Neural cell (in vitro differentiated cells): ENCODE measurements around the gene CES4A.

Experiments
- CTCF ChIP-seq: fragments of 450-650 bp; IDR thresholded peaks from 2 replicates; pipeline ENCODE4 v1.5.1; 2014; ENCODE audit warnings: antibody characterized with exemption, mild to moderate bottlenecking, moderate library complexity; ENCODE audit not compliant: poor library complexity, severe bottlenecking
- EP300 ChIP-seq: fragments of 450-650 bp; conservative IDR thresholded peaks from 2 replicates; pipeline ENCODE4 v1.6.1; 2014; ENCODE audit warnings: antibody characterized with exemption, mild to moderate bottlenecking, moderate library complexity; ENCODE audit not compliant: poor library complexity, severe bottlenecking
- EZH2 ChIP-seq: fragments of 200-600, 300-800 bp; shearing (Covaris generic), sonication (generic); IDR thresholded peaks from 2 replicates; pipeline ENCODE4 v1.6.1; 2014; ENCODE audit warnings: antibody characterized with exemption, low read length, borderline replicate concordance, mild to moderate bottlenecking; ENCODE audit not compliant: insufficient read depth, poor library complexity, severe bottlenecking
- POLR2AphosphoS5 ChIP-seq: IDR thresholded peaks from 2 replicates; pipeline ENCODE4 v1.6.1; 2012
- REST ChIP-seq: IDR thresholded peaks from 2 replicates; pipeline ENCODE4 v1.6.1; 2012; ENCODE audit warnings: borderline replicate concordance

GRCh38 chr16:67028696-67029253 is 40.4 kb downstream of the CES4A start, which contains the start of gene CBFB:
- TF ChIP-seq CTCF: peak; percentile 27
- peak; percentile 46 for TF ChIP-seq POLR2AphosphoS5
- TF ChIP-seq EP300: no peak
- no peak for TF ChIP-seq REST
- no peak for TF ChIP-seq EZH2
